A673 (cell line): ENCODE measurements around the gene STPG4. TPM values are rescaled to one million over a fixed set of nuclear protein-coding genes. Genes with fewer than 3 reads are reported as not detected.
"Not testable (repeated sequence)": the region's sequence is repeated elsewhere in the genome, so short reads cannot be mapped to it uniquely, and the experiment has no call there.

Source experiments
- BruUV-seq: library from RNA; stranded (reverse); fragments of 400-500 nt; replicated peaks from 2 replicates; lab custom pipeline; 2021; lab: Mats Ljungman, UMichigan
- CTCF ChIA-PET: fragments of 300-600 bp; sonication (Branson Sonifier 250); formaldehyde crosslinking; loops from one replicate; lab custom pipeline; 2022; ENCODE audit warnings: antibody characterized with exemption; lab: Charles Lee
- POLR2A ChIA-PET: fragments of 300-600 bp; sonication (Branson Sonifier 250); formaldehyde crosslinking; loops from one replicate; lab custom pipeline; 2022; ENCODE audit warnings: antibody characterized with exemption; ENCODE audit not compliant: low non-redundant PET; lab: Charles Lee
- DNase-seq: peaks from one replicate; pipeline ENCODE4 v3.0.0-alpha.2; 2015; ENCODE audit warnings: low spot score
- H3K27ac ChIP-seq: fragments of 200-600 bp; sonication (generic); 2 replicates; pipeline ENCODE4 v1.5.1; 2016; ENCODE audit warnings: mixed run types, low read depth, mild to moderate bottlenecking, mixed read lengths, antibody characterized with exemption, low read length; ENCODE audit not compliant: poor library complexity, severe bottlenecking
- H3K27me3 ChIP-seq: fragments of 200-600 bp; sonication (generic); replicated peaks from 2 replicates; pipeline ENCODE4 v1.6.1; 2017; ENCODE audit warnings: mixed run types, low read depth, mild to moderate bottlenecking, mixed read lengths, antibody characterized with exemption, low read length; ENCODE audit not compliant: insufficient read depth, poor library complexity
- H3K36me3 ChIP-seq: fragments of 200-600 bp; sonication (generic); 2 replicates; pipeline ENCODE4 v1.6.1; 2016; ENCODE audit warnings: mixed run types, mild to moderate bottlenecking, mixed read lengths, antibody characterized with exemption, low read length; ENCODE audit not compliant: insufficient read depth, poor library complexity, severe bottlenecking
- H3K4me1 ChIP-seq: fragments of 200-600 bp; sonication (generic); 2 replicates; pipeline ENCODE4 v1.6.1; 2017; ENCODE audit warnings: mixed run types, mild to moderate bottlenecking, mixed read lengths, antibody characterized with exemption, low read length; ENCODE audit not compliant: insufficient read depth, poor library complexity, severe bottlenecking
- H3K4me3 ChIP-seq: fragments of 200-600 bp; sonication (generic); 2 replicates; pipeline ENCODE4 v1.5.1; 2016; ENCODE audit warnings: low read depth, mixed run types, mild to moderate bottlenecking, mixed read lengths, low read length; ENCODE audit not compliant: poor library complexity, severe bottlenecking
- H3K9me3 ChIP-seq: fragments of 200-600 bp; sonication (generic); 2 replicates; pipeline ENCODE4 v1.6.1; 2016; ENCODE audit warnings: mixed run types, low read depth, mild to moderate bottlenecking, mixed read lengths, antibody characterized with exemption, low read length; ENCODE audit not compliant: poor library complexity, severe bottlenecking
- EZH2 ChIP-seq: fragments of 200-600 bp; sonication (generic); IDR thresholded peaks from 2 replicates; pipeline ENCODE4 v1.6.1; 2017; ENCODE audit warnings: borderline replicate concordance, low read depth, mild to moderate bottlenecking, mixed read lengths, antibody characterized with exemption, low read length; ENCODE audit not compliant: poor library complexity, severe bottlenecking
- intact Hi-C: fragments of 100-400 bp; cut with micrococcal nuclease; formaldehyde crosslinking; loops from one replicate; pipeline ENCODE4 v1.10.0; 2022; ENCODE audit not compliant: unreplicated experiment
- total RNA-seq: library from RNA; stranded (reverse); gene quantifications from 2 replicates; pipeline ENCODE4 v1.2.3, GENCODE V29; 2021
- TF ChIP-seq, protein P1 (sequence below): fragments of 300-800, 200-600 bp; sonication (generic); conservative IDR thresholded peaks from 2 replicates; pipeline ENCODE4 v1.5.1; 2017; ENCODE audit warnings: low read depth, mild to moderate bottlenecking, antibody characterized with exemption, low read length, moderate library complexity, mixed read lengths

The STPG4 gene
- total RNA-seq, 1 experiment from 2014 or later = 0.75 TPM

DNA sequence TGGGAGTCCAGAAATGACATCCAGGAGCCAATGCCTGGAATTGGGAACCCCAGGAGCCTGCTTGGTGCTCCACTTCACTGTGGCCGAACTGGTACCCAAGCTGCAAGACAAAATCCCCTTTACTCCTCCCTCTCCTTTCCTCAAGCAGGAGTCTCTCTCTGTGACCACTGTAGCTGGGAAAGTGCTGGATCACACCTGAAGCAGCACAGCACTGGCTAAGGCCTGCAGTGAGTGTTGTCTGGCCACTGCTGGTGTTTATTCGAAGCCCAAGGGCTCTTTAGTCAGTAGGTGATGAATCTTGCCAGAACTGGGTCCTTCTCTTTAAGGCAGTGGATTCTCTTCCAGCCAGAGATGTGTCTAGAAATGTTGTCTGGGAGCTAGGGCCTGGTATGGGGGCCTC is 26.4 kb downstream of the STPG4 start:
- H3K4me3 ChIP-seq = no peak overlapping the region
- no peak for DNase-seq
- CTCF ChIA-PET = no interaction called here
- H3K9me3 ChIP-seq = no peaks in the 10 kb centered on the region
- intact Hi-C loops = no loop called here
- H3K4me1 ChIP-seq = no peaks in the 10 kb centered on the region
- H3K27me3 ChIP-seq = no peaks in the 10 kb centered on the region
- POLR2A ChIA-PET = no interaction called here
- H3K27ac ChIP-seq = no peak overlapping the region
- BruUV-seq = no TSS peak
- H3K36me3 ChIP-seq = no peaks in the 10 kb centered on the region
- TF ChIP-seq, protein P1, sequence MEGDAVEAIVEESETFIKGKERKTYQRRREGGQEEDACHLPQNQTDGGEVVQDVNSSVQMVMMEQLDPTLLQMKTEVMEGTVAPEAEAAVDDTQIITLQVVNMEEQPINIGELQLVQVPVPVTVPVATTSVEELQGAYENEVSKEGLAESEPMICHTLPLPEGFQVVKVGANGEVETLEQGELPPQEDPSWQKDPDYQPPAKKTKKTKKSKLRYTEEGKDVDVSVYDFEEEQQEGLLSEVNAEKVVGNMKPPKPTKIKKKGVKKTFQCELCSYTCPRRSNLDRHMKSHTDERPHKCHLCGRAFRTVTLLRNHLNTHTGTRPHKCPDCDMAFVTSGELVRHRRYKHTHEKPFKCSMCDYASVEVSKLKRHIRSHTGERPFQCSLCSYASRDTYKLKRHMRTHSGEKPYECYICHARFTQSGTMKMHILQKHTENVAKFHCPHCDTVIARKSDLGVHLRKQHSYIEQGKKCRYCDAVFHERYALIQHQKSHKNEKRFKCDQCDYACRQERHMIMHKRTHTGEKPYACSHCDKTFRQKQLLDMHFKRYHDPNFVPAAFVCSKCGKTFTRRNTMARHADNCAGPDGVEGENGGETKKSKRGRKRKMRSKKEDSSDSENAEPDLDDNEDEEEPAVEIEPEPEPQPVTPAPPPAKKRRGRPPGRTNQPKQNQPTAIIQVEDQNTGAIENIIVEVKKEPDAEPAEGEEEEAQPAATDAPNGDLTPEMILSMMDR = no peak
- TF ChIP-seq EZH2 = no peak

DNA sequence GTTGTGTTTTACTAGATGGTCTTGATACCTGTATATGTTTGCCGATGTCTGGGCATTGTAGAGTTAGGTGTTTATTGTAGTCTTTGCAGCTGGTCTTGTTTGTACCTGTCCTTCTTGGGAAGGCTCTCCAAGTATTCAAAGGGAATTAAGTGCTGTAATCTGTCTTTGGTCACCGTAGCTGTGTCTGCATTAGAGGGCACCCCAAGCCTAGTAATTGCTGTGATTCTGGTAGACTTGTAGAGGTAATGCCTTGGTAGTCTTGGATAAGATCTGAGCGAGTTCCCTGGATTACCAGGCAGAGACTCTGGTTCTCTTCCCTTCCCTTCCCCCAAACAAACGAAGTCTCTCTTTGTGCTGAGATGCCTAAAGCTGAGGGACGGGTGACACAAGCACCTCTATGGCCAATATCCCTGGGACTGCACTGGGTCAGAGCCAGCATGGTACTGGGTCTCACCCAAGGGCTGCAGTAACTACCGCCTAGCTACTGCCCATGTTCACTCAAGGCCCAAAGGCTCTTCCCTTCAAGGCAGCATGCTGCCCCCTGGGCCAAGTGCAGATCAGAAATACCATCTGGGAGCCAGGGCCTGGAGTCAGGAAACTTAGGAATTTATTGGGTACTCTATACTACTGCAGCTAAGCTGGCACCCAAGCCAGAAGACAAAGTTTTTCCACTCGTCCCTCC is 27.1 kb downstream of the STPG4 start:
- Histone ChIP-seq H3K27me3 (no peaks in the 10 kb centered on the region), H3K9me3 (no peaks in the 10 kb centered on the region), H3K27ac (no peak overlapping the region), H3K36me3 (no peaks in the 10 kb centered on the region), H3K4me1 (no peaks in the 10 kb centered on the region), H3K4me3 (no peak overlapping the region)
- no peak for TF ChIP-seq EZH2
- TF ChIP-seq, protein P1 = no peak
- ChIA-PET POLR2A (no interaction called here), CTCF (no interaction called here)
- no peak for DNase-seq
- no TSS peak for BruUV-seq
- intact Hi-C loops = no loop called here

DNA sequence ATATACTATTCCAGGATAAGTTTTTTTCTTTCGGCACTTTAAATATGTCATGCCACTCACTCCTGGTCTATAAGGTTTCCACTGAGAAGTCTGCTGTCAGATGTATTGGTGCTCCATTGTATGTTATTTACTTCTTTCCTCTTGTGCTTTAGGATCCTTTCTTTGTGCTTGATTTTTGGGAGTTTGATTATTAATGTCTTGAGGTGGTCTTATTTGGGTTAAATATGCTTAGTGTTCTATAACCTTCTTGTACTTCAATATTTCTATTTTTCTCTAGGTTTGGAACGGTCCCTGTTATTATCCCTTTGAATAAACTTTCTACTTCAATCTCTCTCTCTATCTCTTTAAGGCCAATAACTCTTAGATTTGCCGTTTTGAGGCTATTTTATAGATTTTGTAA is 28.3 kb downstream of the STPG4 start:
- no peak overlapping the region for H3K4me3 ChIP-seq
- TF ChIP-seq, protein P1 = no peak
- no peak for TF ChIP-seq EZH2
- CTCF ChIA-PET = no interaction called here
- POLR2A ChIA-PET = interaction anchor here (0.6 kb wide), 1 partner anchor 1217 kb away, joined by 11 read pairs; no protein-coding TSS in a partner anchor
- BruUV-seq = no TSS peak
- no peak for DNase-seq
- H3K27me3 ChIP-seq = no peaks in the 10 kb centered on the region
- no peaks in the 10 kb centered on the region for H3K4me1 ChIP-seq
- intact Hi-C loops = no loop called here
- H3K9me3 ChIP-seq = no peaks in the 10 kb centered on the region
- no peak overlapping the region for H3K27ac ChIP-seq
- no peaks in the 10 kb centered on the region for H3K36me3 ChIP-seq

DNA sequence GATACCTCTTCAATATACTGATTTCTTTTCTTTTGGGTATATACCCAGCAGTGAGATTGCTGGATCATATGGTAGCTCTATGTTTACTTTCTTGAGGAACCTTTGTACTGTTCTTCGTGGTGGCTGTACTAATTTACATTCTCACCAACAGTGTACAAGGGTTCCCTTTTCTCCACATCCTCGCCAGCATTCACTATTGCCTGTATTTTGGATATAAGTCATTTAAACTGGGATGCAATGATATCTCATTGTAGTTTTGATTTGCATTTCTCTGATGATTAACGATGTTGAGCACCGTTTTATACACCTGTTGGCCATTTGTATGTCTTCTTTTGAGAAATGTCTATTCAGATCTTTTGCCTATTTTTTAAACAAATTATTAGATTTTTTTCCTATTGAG is 30.4 kb downstream of the STPG4 start:
- H3K27ac ChIP-seq, H3K36me3 ChIP-seq, DNase-seq, H3K27me3 ChIP-seq, H3K4me3 ChIP-seq, intact Hi-C loops, BruUV-seq, CTCF ChIA-PET, POLR2A ChIA-PET, H3K9me3 ChIP-seq, H3K4me1 ChIP-seq: not testable (repeated sequence)

DNA sequence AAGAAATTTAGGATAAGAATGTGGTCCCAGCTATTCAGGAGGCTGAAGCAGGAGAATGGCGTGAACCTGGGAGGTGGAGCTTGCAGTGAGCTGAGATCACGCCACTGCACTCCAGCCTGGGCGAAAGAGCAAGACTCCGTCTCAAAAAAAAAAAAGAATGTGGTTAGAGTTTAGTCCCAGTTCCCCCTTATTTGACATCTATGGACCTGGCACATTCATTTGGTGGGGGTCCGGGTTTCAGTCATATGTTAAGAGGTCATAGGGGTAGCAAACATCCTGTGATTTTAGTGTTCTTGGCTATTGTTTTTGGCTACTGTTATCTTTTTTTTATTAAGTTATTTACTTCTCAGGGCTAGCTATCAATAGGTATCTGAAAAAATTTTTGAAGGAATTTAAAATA is 34.7 kb downstream of the STPG4 start:
- H3K27ac ChIP-seq, POLR2A ChIA-PET, DNase-seq, H3K4me1 ChIP-seq, BruUV-seq, intact Hi-C loops, H3K27me3 ChIP-seq, H3K9me3 ChIP-seq, CTCF ChIA-PET, H3K4me3 ChIP-seq, H3K36me3 ChIP-seq: not testable (repeated sequence)
